ENCODE measurements around the gene POLK. TPM values are rescaled to one million over a fixed set of nuclear protein-coding genes. Genes with fewer than 3 reads are reported as not detected.

The POLK gene
- total RNA-seq, 1 donor from 2014 or later, result 21.1 TPM

DNA sequence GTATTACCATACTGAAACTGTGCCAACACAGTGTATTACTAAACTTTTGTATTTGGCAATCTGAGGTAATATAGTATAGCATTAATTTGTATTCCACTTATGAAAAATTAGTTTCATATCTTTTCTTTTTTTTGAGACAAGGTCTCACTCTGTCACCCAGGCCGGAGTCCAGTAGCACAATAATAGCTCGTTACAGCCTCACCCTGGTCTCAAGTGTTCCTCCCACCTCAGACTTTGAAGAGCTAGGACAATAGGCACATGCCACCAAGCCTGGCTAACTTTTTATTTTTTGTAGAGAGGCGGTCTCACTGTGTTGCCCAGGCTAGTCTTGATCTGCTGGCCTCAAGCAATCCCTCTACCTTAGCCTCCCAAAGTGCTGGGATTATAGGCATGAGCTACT, 36.1 kb downstream of the POLK start:
- H3K4me3 ChIP-seq, result no peak overlapping the region
- TF ChIP-seq CTCF (IDR thresholded peaks at IDR 0.05; ENCODE audit: borderline replicate concordance), result no peak
- H3K9me3 ChIP-seq (replicated peaks), result no peaks in the 10 kb centered on the region
- H3K4me1 ChIP-seq, result peaks cover 19% of the 10 kb centered on the region
- H3K27ac ChIP-seq (replicated peaks), result no peak overlapping the region
- intact Hi-C loops (cut with micrococcal nuclease), result no loop called here
- H3K27me3 ChIP-seq (ENCODE audit: low read depth), result no peaks in the 10 kb centered on the region
- peaks cover 7% of the 10 kb centered on the region for H3K36me3 ChIP-seq
- no peak for DNase-seq

DNA sequence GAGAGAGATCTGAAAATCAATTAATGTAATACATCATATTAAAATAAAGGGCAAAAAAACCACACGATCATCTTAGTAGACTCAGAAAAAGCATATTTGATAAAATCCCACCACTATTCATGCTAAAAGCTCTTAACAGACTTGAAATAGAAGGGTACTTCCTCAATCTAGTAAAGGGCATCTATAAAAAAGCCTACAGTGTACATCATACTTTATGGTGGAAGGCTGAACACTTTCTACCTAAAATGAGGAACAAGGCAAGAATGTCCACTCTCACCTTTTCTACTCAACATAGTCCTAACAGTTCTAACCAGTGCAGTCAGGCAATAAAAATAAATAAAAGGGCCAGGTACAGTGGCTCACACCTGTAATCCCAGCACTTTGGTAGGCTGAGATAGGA, 38.9 kb downstream of the POLK start:
- Histone ChIP-seq H3K4me1 (peaks cover 10% of the 10 kb centered on the region), H3K36me3 (peaks cover 31% of the 10 kb centered on the region), H3K27ac (replicated peaks) (no peak overlapping the region), H3K4me3 (no peak overlapping the region), H3K27me3 (ENCODE audit: low read depth) (no peaks in the 10 kb centered on the region), H3K9me3 (replicated peaks) (no peaks in the 10 kb centered on the region)
- TF ChIP-seq CTCF (IDR thresholded peaks at IDR 0.05; ENCODE audit: borderline replicate concordance), result no peak
- intact Hi-C loops (cut with micrococcal nuclease), result no loop called here
- DNase-seq, result no peak

DNA sequence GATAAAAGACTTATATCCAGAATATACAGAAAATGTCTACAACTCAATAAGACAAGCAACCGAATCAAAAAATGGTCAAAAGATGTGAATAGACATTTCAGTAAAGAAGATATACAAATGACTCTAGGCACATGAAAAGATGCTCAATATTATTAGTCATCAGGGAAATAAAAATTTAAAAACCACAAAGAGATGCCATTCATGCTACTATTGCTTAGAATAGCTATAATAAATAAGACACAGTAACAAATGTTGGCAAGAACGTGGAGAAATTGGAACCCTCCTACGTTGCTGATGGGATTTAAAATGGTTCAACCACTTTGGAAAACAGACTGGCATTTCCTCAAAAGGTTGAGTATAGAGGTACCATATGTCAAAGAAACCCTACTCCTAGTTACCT, 39.8 kb downstream of the POLK start:
- no peak for TF ChIP-seq CTCF (IDR thresholded peaks at IDR 0.05; ENCODE audit: borderline replicate concordance)
- no peak overlapping the region for H3K4me3 ChIP-seq
- no peak overlapping the region for H3K27ac ChIP-seq (replicated peaks)
- no peaks in the 10 kb centered on the region for H3K9me3 ChIP-seq (replicated peaks)
- H3K27me3 ChIP-seq (ENCODE audit: low read depth), result no peaks in the 10 kb centered on the region
- peaks cover 10% of the 10 kb centered on the region for H3K4me1 ChIP-seq
- no peak for DNase-seq
- peaks cover 35% of the 10 kb centered on the region for H3K36me3 ChIP-seq
- intact Hi-C loops (cut with micrococcal nuclease), result no loop called here

GRCh38 chr5:75552764-75553163, 41.1 kb downstream of the POLK start:
- Histone ChIP-seq H3K27me3 (ENCODE audit: low read depth) (no peaks in the 10 kb centered on the region), H3K4me1 (peaks cover 4% of the 10 kb centered on the region), H3K27ac (replicated peaks) (no peak overlapping the region), H3K36me3 (peaks cover 46% of the 10 kb centered on the region), H3K9me3 (replicated peaks) (peaks cover 7% of the 10 kb centered on the region), H3K4me3 (no peak overlapping the region)
- no peak for TF ChIP-seq CTCF (IDR thresholded peaks at IDR 0.05; ENCODE audit: borderline replicate concordance)
- DNase-seq, result no peak
- intact Hi-C loops (cut with micrococcal nuclease), result no loop called here

DNA sequence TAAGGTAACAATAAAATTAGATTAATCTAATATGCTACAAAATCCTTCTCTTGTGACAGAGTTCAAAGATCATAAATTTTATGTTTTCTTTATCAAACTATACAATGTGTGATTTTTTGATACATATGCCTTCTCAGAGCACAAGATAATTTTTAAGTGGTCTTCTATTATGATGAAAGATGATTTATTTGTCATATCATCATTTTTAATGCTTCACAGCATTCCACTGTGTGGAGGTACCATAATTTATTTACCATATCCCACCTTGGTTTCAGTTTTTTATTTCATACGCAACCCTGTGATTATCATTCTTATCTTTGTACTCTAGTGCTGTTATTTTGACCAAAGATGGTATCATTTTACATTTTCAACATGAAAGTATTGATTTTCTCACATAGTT, 41.7 kb downstream of the POLK start:
- peaks cover 48% of the 10 kb centered on the region for H3K36me3 ChIP-seq
- no peaks in the 10 kb centered on the region for H3K4me1 ChIP-seq
- H3K27ac ChIP-seq (replicated peaks), result no peak overlapping the region
- TF ChIP-seq CTCF (IDR thresholded peaks at IDR 0.05; ENCODE audit: borderline replicate concordance), result no peak
- intact Hi-C loops (cut with micrococcal nuclease), result no loop called here
- DNase-seq, result no peak
- H3K9me3 ChIP-seq (replicated peaks), result peaks cover 7% of the 10 kb centered on the region
- no peak overlapping the region for H3K4me3 ChIP-seq
- H3K27me3 ChIP-seq (ENCODE audit: low read depth), result no peaks in the 10 kb centered on the region

DNA sequence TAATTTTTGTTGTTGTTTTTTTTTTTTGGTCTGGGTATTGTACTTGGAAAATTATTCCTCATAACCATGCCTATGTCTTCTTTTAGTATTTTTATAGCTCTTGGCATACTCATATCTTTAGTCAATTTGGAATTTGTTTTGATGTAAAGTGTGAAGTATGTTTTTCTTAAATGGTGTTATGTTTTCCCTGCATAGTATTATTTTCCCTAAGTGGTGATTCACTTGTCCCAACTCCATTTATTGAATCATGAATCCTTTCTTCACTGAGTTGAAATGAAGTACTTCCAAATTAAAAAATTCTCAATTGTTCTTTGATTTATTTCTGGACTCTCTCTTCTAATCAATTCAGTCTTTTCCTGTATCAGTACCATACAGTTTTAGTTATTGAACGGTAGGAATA, 46.5 kb downstream of the POLK start:
- intact Hi-C loops (cut with micrococcal nuclease), result loop anchor here (5.0 kb wide), 1 partner anchor 46 kb away; the partner anchor contains the start of genes CERT1 and POLK
- Histone ChIP-seq H3K9me3 (replicated peaks) (peaks cover 16% of the 10 kb centered on the region), H3K27ac (replicated peaks) (peak overlapping the region; percentile 77), H3K36me3 (peaks cover 37% of the 10 kb centered on the region), H3K27me3 (ENCODE audit: low read depth) (no peaks in the 10 kb centered on the region), H3K4me3 (no peak overlapping the region), H3K4me1 (peaks cover 12% of the 10 kb centered on the region)
- no peak for DNase-seq
- TF ChIP-seq CTCF (IDR thresholded peaks at IDR 0.05; ENCODE audit: borderline replicate concordance), result no peak

Measured in left ventricle myocardium inferior (tissue), 1 donor.